ENCODE data around the gene TCP1.

- no peak for TF ChIP-seq CTCF (conservative IDR thresholded peaks at IDR 0.05)
- TF ChIP-seq ZFX (IDR thresholded peaks at IDR 0.05): no peak
Measured at GRCh38 chr6:159730332-159730676, 59.1 kb downstream of the TCP1 start.
